C4-2B (cell line): ENCODE data around the gene CCDC120.

Experiments
- H3K27ac ChIP-seq: fragments of 450-650 bp; 2 replicates; pipeline ENCODE4 v1.5.1; 2017
- ZFX ChIP-seq: fragments of 450-650 bp; IDR thresholded peaks from 2 replicates; pipeline ENCODE4 v1.6.1; 2017
- TF ChIP-seq, protein P1 (sequence below): fragments of 450-650 bp; conservative IDR thresholded peaks from 2 replicates; pipeline ENCODE4 v1.5.1; 2017; ENCODE audit warnings: mild to moderate bottlenecking

Gene CCDC120

GRCh38 chrX:49058794-49059193 lies at the start of gene CCDC120:
Gene CCDC120, plus strand, starts transcription at chrX:49058999. Its CDS starts 3,043 bp downstream, at chrX:49062042.
- H3K27ac ChIP-seq, result peak within 1 kb of the TSS; percentile 77
- TF ChIP-seq, protein P1, sequence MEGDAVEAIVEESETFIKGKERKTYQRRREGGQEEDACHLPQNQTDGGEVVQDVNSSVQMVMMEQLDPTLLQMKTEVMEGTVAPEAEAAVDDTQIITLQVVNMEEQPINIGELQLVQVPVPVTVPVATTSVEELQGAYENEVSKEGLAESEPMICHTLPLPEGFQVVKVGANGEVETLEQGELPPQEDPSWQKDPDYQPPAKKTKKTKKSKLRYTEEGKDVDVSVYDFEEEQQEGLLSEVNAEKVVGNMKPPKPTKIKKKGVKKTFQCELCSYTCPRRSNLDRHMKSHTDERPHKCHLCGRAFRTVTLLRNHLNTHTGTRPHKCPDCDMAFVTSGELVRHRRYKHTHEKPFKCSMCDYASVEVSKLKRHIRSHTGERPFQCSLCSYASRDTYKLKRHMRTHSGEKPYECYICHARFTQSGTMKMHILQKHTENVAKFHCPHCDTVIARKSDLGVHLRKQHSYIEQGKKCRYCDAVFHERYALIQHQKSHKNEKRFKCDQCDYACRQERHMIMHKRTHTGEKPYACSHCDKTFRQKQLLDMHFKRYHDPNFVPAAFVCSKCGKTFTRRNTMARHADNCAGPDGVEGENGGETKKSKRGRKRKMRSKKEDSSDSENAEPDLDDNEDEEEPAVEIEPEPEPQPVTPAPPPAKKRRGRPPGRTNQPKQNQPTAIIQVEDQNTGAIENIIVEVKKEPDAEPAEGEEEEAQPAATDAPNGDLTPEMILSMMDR, result no peak
- peak; percentile 23; the same call in 1 of the 2 replicates for TF ChIP-seq ZFX

DNA sequence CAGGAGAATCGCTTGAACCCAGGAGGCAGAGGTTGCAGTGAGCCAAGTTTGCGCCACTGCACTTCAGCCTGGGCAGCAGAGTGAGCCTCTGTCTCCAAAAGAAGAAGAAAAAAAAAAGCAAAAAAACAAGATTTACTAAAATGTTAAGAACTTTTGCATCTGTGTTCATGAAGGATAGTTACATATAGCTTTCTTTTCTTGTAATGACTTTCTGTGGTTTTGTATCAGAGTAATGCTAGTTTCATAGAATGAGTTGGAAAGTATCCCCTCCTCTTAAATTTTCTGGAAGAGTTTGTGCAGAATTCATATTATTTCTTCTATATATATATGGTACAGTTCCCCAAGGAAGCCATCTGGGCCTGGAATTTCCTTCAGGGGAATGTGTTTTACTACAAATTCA lies 39.7 kb upstream of the CCDC120 start:
- no peak for TF ChIP-seq ZFX
- TF ChIP-seq, protein P1, result no peak
- H3K27ac ChIP-seq, result no peak overlapping the region

DNA sequence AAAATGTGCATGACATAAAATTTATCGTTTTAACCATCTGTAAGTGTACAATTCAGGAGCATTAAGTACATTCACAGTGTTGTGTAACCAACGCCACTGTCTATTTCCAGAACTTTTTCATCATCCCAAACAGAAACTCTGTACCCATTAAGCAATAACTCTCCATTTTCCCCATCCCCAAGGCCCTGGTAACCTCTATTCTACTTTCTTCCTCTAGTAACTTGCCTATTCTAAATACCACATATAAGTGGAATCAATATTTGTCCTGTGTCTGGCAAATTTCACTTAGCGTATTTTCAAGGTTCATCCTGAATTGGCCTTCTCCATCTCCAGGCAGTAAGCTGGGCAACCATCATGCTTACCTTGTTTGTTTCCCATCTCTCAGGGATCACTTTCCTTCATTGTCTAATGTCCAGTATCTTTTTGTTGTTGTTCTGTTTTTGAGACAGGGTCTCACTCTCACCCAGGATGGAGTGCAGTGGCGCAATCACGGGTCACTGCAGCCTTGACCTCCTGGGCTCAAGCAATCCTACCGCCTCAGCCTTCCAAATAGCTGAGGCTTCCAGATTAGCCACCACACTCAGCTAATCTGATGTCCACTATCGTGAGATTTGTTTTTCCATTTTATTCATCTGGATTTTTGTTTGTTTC lies 39.1 kb upstream of the CCDC120 start:
- TF ChIP-seq, protein P1, result no peak
- TF ChIP-seq ZFX, result no peak
- no peak overlapping the region for H3K27ac ChIP-seq

- no peak overlapping the region for H3K27ac ChIP-seq
- TF ChIP-seq ZFX, result no peak
- TF ChIP-seq, protein P1, result no peak
Observed at GRCh38 chrX:49029876-49030275, 28.9 kb upstream of the CCDC120 start.

DNA sequence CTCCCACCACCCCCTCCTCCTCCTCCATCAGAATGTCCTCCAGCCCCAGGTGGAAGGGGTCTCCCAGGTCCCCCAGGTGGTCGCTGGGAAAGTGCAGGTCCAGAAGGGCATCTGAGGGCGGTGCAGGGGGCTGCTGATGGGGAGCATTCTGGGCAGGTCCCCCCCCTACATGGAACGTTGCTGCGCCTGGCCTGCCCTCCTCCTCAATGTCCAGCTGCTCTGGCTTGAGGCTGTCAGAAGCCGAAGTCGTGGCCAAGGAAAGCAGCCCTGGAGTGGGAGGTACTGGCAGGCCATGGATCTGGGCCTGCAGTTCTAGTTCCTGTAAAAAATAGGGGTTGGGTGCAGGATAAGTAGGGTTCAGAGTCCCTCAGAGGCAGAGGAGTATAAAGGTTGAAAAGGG lies 28.5 kb upstream of the CCDC120 start:
- no peak for TF ChIP-seq ZFX
- TF ChIP-seq, protein P1, result no peak
- H3K27ac ChIP-seq, result no peak overlapping the region

DNA sequence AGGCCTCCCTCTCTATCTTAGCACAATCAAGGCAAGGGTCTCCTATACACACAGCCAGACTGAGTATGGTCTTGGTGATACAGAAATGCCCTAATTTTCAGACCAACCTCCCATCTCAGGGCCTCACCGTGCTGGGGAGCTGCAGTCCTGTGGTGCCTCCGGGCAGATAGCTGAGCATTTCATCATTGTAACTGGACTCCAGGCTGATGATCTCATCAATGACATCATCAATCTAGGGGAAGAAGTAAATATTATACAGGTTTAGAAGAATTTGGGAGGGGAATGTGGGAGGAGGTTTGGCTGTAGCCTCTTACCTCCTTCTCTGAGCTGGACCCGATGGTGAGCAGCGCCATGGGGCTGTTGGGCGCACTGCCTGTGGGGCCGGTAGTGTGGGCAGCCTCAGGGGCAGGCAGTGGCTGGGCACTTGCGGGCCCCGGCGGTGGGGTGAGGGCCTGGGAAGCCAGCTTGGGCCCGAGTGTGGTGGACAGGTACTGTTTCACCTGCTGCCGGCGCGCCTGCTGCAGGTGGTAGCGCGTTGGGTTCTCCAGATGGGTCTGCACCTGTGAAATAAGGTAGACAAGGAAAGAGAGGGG lies 20.8 kb upstream of the CCDC120 start:
- no peak overlapping the region for H3K27ac ChIP-seq
- TF ChIP-seq ZFX, result no peak
- TF ChIP-seq, protein P1, result no peak

DNA sequence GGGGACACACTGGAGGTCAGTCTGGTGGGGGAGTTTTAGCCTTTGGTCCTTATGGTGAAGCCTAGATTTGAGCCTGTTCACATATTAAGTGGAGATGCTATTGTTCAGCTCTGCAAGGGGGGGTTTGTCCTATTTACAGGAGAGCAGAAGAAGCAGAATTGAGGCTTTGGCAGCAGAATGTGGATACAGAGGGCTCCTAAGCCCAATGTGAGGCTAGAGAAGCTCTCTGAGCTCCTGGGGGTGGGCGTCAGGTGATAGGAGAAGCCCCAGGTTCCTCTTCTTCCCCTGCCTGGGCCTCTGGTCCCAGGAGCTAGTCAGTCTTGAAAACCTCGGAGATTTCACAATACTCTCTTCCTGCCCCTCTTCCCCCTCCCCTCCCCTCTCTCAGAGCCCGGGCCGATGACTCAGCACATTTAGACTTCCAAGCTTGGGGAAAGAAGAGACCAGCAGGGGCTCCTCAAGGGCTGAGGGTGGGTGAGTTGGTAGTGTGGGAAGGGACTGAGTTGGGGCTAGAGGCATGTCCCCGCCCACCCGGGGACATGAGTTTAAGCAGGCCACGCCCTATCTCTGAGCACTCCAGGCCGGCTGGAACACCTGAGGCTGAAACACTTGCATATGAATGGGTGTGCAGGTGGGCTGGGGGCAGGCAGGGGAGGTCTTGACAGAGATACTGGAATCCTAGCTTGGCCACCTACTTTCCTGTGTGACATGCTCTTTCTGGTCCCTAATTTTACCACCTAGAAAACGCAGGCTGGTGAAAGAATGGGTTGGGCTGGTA lies 19.0 kb upstream of the CCDC120 start:
- H3K27ac ChIP-seq, result peak overlapping the region; percentile 19
- TF ChIP-seq ZFX, result no peak
- TF ChIP-seq, protein P1, result no peak
